H1 (cell line): ENCODE data around the gene CHRD. TPM values are rescaled to one million over a fixed set of nuclear protein-coding genes. Genes with fewer than 3 reads are reported as not detected.

Experiments used
- CTCF ChIA-PET: fragments of 300-600 bp; sonication (Branson Sonifier 250); formaldehyde crosslinking; loops from one replicate; lab custom pipeline; 2021; ENCODE audit not compliant: partially characterized antibody; lab: Charles Lee
- POLR2A ChIA-PET: fragments of 300-600 bp; sonication (Branson Sonifier 250); formaldehyde crosslinking; loops from one replicate; lab custom pipeline; 2021; ENCODE audit warnings: inconsistent platforms; ENCODE audit not compliant: partially characterized antibody; lab: Charles Lee
- DNase-seq, 2 experiments: peaks; one replicate each; pipeline versions ENCODE4 v3.0.0 to v3.0.0-alpha.2; 2010 to 2022; ENCODE audit warnings: low spot score in 2 of 2, low read depth in 1 of 2, mixed read lengths in 1 of 2
- FAIRE-seq: peaks from 2 replicates; lab custom pipeline; 2011; peaks lifted over from hg19 to GRCh38; lab: Jason Lieb, UNC
- H2AFZ ChIP-seq: 2 replicates; pipeline ENCODE4 v1.8.1; 2012; ENCODE audit warnings: low read length, inconsistent platforms
- H2AK5ac ChIP-seq: 2 replicates; pipeline ENCODE4 v1.6.1; 2013; ENCODE audit warnings: low read depth, low read length
- H2BK120ac ChIP-seq: replicated peaks from 2 replicates; pipeline ENCODE3; 2013; ENCODE audit warnings: low read depth, low read length, inconsistent platforms
- H2BK12ac ChIP-seq: 2 replicates; pipeline ENCODE4 v1.6.1; 2013; ENCODE audit warnings: low read depth, low read length
- H2BK15ac ChIP-seq: 2 replicates; pipeline ENCODE4 v1.6.1; 2013; ENCODE audit warnings: low read length
- H2BK20ac ChIP-seq: 2 replicates; pipeline ENCODE4 v1.6.1; 2013; ENCODE audit warnings: low read length
- H2BK5ac ChIP-seq: 2 replicates; pipeline ENCODE4 v1.6.1; 2013; ENCODE audit warnings: low read depth, low read length
- H3K14ac ChIP-seq: 2 replicates; pipeline ENCODE4 v1.6.1; 2013; ENCODE audit warnings: inconsistent platforms; ENCODE audit not compliant: insufficient read length
- H3K18ac ChIP-seq: 2 replicates; pipeline ENCODE4 v1.6.1; 2013; ENCODE audit warnings: low read length; ENCODE audit errors: extremely low read depth
- H3K23ac ChIP-seq: 2 replicates; pipeline ENCODE4 v1.6.1; 2013; ENCODE audit warnings: inconsistent platforms; ENCODE audit not compliant: insufficient read length
- H3K23me2 ChIP-seq: 2 replicates; pipeline ENCODE4 v1.6.1; 2013; ENCODE audit warnings: low read depth, low read length
- H3K27ac ChIP-seq: 2 replicates; pipeline ENCODE4 v1.6.1; 2011; ENCODE audit warnings: low read depth, low read length, inconsistent platforms
- H3K27me3 ChIP-seq, 4 experiments: replicated peaks in 1 of 4; 1 replicate in 1 of 4; 2 replicates in 3 of 4; pipeline versions ENCODE4 v1.6.1 to v1.8.1; 2011 to 2013; ENCODE audit warnings: low read length in 3 of 4, mild to moderate bottlenecking in 3 of 4, inconsistent platforms in 2 of 4, mixed read lengths in 2 of 4, moderate library complexity in 1 of 4; ENCODE audit not compliant: control insufficient read depth in 3 of 4, insufficient read depth in 3 of 4; ENCODE audit errors: extremely low read depth in 1 of 4
- H3K36me3 ChIP-seq, 4 experiments: 2 replicates each; pipeline versions ENCODE4 v1.6.1 to v1.8.1; 2011 to 2013; ENCODE audit warnings: mild to moderate bottlenecking in 4 of 4, low read length in 3 of 4, moderate library complexity in 2 of 4, control low read depth in 1 of 4, inconsistent platforms in 1 of 4; ENCODE audit not compliant: insufficient read depth in 4 of 4, control insufficient read depth in 2 of 4
- H3K4ac ChIP-seq: replicated peaks from 2 replicates; pipeline ENCODE3; 2013; ENCODE audit warnings: low read length, low read depth, mixed read lengths, inconsistent platforms; ENCODE audit not compliant: insufficient read length
- H3K4me1 ChIP-seq, 4 experiments: replicated peaks in 1 of 4; 1 replicate in 1 of 4; 2 replicates in 3 of 4; pipeline versions ENCODE4 v1.6.1 to v1.8.1; 2011 to 2013; ENCODE audit warnings: low read length in 3 of 4, inconsistent platforms in 2 of 4, mixed read lengths in 1 of 4; ENCODE audit not compliant: insufficient read depth in 4 of 4, control insufficient read depth in 3 of 4
- H3K4me2 ChIP-seq, 2 experiments: 2 replicates each; pipeline versions ENCODE4 v1.6.1 to v1.8.1; 2011 to 2013; ENCODE audit warnings: low read depth in 2 of 2, low read length in 2 of 2, control low read depth in 1 of 2, inconsistent platforms in 1 of 2, mild to moderate bottlenecking in 1 of 2; ENCODE audit not compliant: insufficient read depth in 1 of 2
- H3K4me3 ChIP-seq, 4 experiments: fragments of 200-600, 300-600 bp in 1 of 4; sonication (generic), shearing (Covaris generic), sonication (Bioruptor Twin) in 1 of 4; 2 replicates each; pipeline versions ENCODE4 v1.5.1 to v1.8.1; 2011 to 2016; ENCODE audit warnings: low read length in 4 of 4, low read depth in 3 of 4, control low read depth in 2 of 4, inconsistent platforms in 2 of 4, mild to moderate bottlenecking in 2 of 4, mixed read lengths in 1 of 4, moderate library complexity in 1 of 4; ENCODE audit not compliant: insufficient read depth in 2 of 4; ENCODE audit errors: extremely low read depth in 1 of 4
- H3K56ac ChIP-seq: replicated peaks from 2 replicates; pipeline ENCODE3; 2013; ENCODE audit warnings: low read depth, mild to moderate bottlenecking, mixed read lengths, low read length, inconsistent platforms; ENCODE audit not compliant: insufficient read length
- H3K79me1 ChIP-seq: 2 replicates; pipeline ENCODE4 v1.6.1; 2013; ENCODE audit warnings: low read depth, low read length, control low read depth
- H3K79me2 ChIP-seq, 2 experiments: 2 replicates each; pipeline versions ENCODE4 v1.6.1 to v1.8.1; 2012 to 2013; ENCODE audit warnings: low read length in 2 of 2, mild to moderate bottlenecking in 2 of 2, inconsistent platforms in 1 of 2; ENCODE audit not compliant: insufficient read depth in 2 of 2, control insufficient read depth in 1 of 2
- H3K9ac ChIP-seq, 4 experiments: replicated peaks in 1 of 4; 1 replicate in 1 of 4; 2 replicates in 3 of 4; pipeline versions ENCODE4 v1.6.1 to v1.8.1; 2011 to 2013; ENCODE audit warnings: low read depth in 3 of 4, low read length in 3 of 4, control low read depth in 2 of 4, mild to moderate bottlenecking in 2 of 4, moderate library complexity in 2 of 4, inconsistent platforms in 1 of 4; ENCODE audit errors: extremely low read depth in 1 of 4
- H3K9me3 ChIP-seq, 2 experiments: 2 replicates each; pipeline versions ENCODE4 v1.6.1 to v1.8.1; 2012 to 2013; ENCODE audit warnings: mild to moderate bottlenecking in 2 of 2, moderate library complexity in 2 of 2, control low read depth in 1 of 2, inconsistent platforms in 1 of 2, low read depth in 1 of 2, low read length in 1 of 2, mixed read lengths in 1 of 2; ENCODE audit not compliant: insufficient read depth in 2 of 2
- H4K20me1 ChIP-seq, 2 experiments: replicated peaks in 1 of 2; 2 replicates each; pipeline versions ENCODE3 to v1.8.1; 2011 to 2013; ENCODE audit warnings: inconsistent platforms in 2 of 2, low read length in 2 of 2, mild to moderate bottlenecking in 1 of 2; ENCODE audit not compliant: insufficient read depth in 2 of 2, control insufficient read depth in 1 of 2
- H4K5ac ChIP-seq: 2 replicates; pipeline ENCODE4 v1.6.1; 2013; ENCODE audit warnings: low read length, low read depth, mixed read lengths, inconsistent platforms; ENCODE audit not compliant: insufficient read length
- H4K8ac ChIP-seq: 2 replicates; pipeline ENCODE4 v1.8.0; 2013; ENCODE audit warnings: mild to moderate bottlenecking, moderate library complexity, low read length, inconsistent platforms; ENCODE audit not compliant: insufficient read depth; ENCODE audit errors: extremely low read depth
- H4K91ac ChIP-seq: replicated peaks from 2 replicates; pipeline ENCODE3; 2013; ENCODE audit warnings: low read length, mixed read lengths, inconsistent platforms; ENCODE audit not compliant: insufficient read length
- CBX5 ChIP-seq: fragments of 300-800, 300-1000 bp; sonication (generic); IDR thresholded peaks from 2 replicates; pipeline ENCODE4 v1.7.1; 2016; ENCODE audit warnings: antibody characterized with exemption, low read length, low read depth
- GTF2F1 ChIP-seq: IDR thresholded peaks from 2 replicates; pipeline ENCODE4 v1.6.1; 2012; ENCODE audit warnings: low read depth, low read length, improper control_type of control experiment, borderline replicate concordance
- RFX5 ChIP-seq: IDR thresholded peaks from 2 replicates; pipeline ENCODE4 v1.6.1; 2011; ENCODE audit warnings: low read depth, low read length, improper control_type of control experiment, borderline replicate concordance
- TAF1 ChIP-seq: IDR thresholded peaks from 2 replicates; pipeline ENCODE4 v1.6.1; 2011; ENCODE audit warnings: mild to moderate bottlenecking, low read depth, low read length
- WGBS, 2 experiments: shearing (Covaris generic) in 1 of 2; methylation state at CpG; one replicate each; pipeline versions ENCODE4 v1.1.6 to v1.1.7; 2013 to 2015; ENCODE audit warnings: low lambda C conversion rate in 2 of 2, mixed read lengths in 2 of 2, inconsistent platforms in 1 of 2, low coverage in 1 of 2, missing lambda C conversion rate in 1 of 2; ENCODE audit not compliant: insufficient replicate concordance in 2 of 2, insufficient coverage in 1 of 2, insufficient read length in 1 of 2; ENCODE audit errors: extremely low coverage in 1 of 2, missing lambda C conversion rate in 1 of 2; 5-methylcytosine and 5-hydroxymethylcytosine counted together
- polyA plus RNA-seq, 7 experiments: library from polyadenylated mRNA; depleted of rRNA in 3 of 7; stranded (reverse) in 5 of 7; unstranded in 2 of 7; fragments of >200 nt in 5 of 7; fragments of 200-250 nt in 2 of 7; gene quantifications; 1 replicate in 5 of 7; 2 replicates in 1 of 7; 4 replicates in 1 of 7; pipeline versions ENCODE4 v1.2.1 to v1.2.3, GENCODE V29; 2011 to 2013; ENCODE audit warnings: missing spikeins in 2 of 7, mixed read lengths in 2 of 7
- total RNA-seq: library from RNA; stranded (reverse); fragmentation: NEBNext Ultra II Directional; extraction: Animal tissue kit (Norgen Biotek cat#: 25700); gene quantifications from 2 replicates; pipeline ENCODE4 v1.2.1, GENCODE V29; 2021

The CHRD gene
- total and polyA plus RNA-seq, 2 of the 8 experiments (the other 6 are each of a cell fraction or from before 2014, with no cell fraction given): 0.62 to 0.86 TPM

GRCh38 chr3:184405075-184406030 is 25.5 kb downstream of the CHRD start:
- Histone ChIP-seq H4K20me1 (no peaks in the 10 kb centered on the region), H2BK120ac (no peak overlapping the region), H3K23me2 (no peaks in the 10 kb centered on the region), H2BK5ac (no peak overlapping the region), H4K8ac (no peak overlapping the region), H3K79me1 (no peaks in the 10 kb centered on the region), H2AFZ (no peak overlapping the region), H3K9ac (no peak overlapping the region), H2BK15ac (peak overlapping the region; percentile 46; the same call in 1 of the 2 replicates), H3K36me3 (no peaks in the 10 kb centered on the region), H4K5ac (no peak overlapping the region), H3K9me3 (no peaks in the 10 kb centered on the region), H2BK20ac (no peak overlapping the region), H3K4ac (no peak overlapping the region), H4K91ac (no peak overlapping the region), H3K79me2 (no peaks in the 10 kb centered on the region), H3K27ac (no peak overlapping the region), H3K14ac (no peak overlapping the region), H3K27me3 (peaks cover 0 to 2% (median 0%) of the 10 kb centered on the region in 4 experiments; a peak in 1 of 7 replicates), H3K4me2 (no peak overlapping the region), H2AK5ac (no peak overlapping the region), H2BK12ac (no peak overlapping the region), H3K56ac (no peak overlapping the region), H3K23ac (no peak overlapping the region), H3K18ac (no peak overlapping the region), H3K4me1 (no peaks in the 10 kb centered on the region), H3K4me3 (no peak overlapping the region)
- POLR2A ChIA-PET: interaction anchor here (0.6 kb wide), 1 partner anchor 245 kb away, joined by 4 read pairs; no protein-coding TSS in a partner anchor
- 90% methylated on average over 18 of the region's 20 CpGs; no CpG with 5 or more reads in 1 of the 2 experiments for WGBS, 2 experiments
- no peak for DNase-seq
- CTCF ChIA-PET: interaction anchor here (1.0 to 2.5 kb wide), 8 partner anchors 13 to 155 kb away, joined by 3 to 14 read pairs (median 4); partner anchors contain the start of gene EEF1AKMT4
- FAIRE-seq: no peak
- TF ChIP-seq CBX5 (no peak), GTF2F1 (no peak), TAF1 (no peak), RFX5 (no peak)
